Measurements from ENCODE around the gene PPP6R2.

PPP6R2 gene

GRCh38 chr22:50312371-50312770, 30.8 kb upstream of the PPP6R2 start:
- H3K27ac ChIP-seq (ENCODE audit: extremely low read depth, low read depth, low read length) = no peak overlapping the region
- H3K36me3 ChIP-seq (ENCODE audit: control insufficient read depth in 2 of 2, insufficient read depth in 1 of 2, low read length in 2 of 2) = no peaks in the 10 kb centered on the region
- ChIA-PET POLR2A (interaction anchor here (0.6 kb wide), 1 partner anchor 17 kb away, joined by 3 read pairs; no protein-coding TSS in a partner anchor), CTCF (interaction anchor here (0.5 kb wide), 1 partner anchor 40 kb away, joined by 4 read pairs; no protein-coding TSS in a partner anchor)
- no peak for TF ChIP-seq ZNF398 (tag by site-specific recombination; IDR thresholded peaks at IDR 0.05)
- TF ChIP-seq ZNF10 (tag by site-specific recombination; IDR thresholded peaks at IDR 0.05) = no peak
- TF ChIP-seq KLF17 (tag by site-specific recombination; IDR thresholded peaks at IDR 0.05) = no peak
- TF ChIP-seq PRDM10 (tag by site-specific recombination; IDR thresholded peaks at IDR 0.05) = no peak
- no peak for TF ChIP-seq SALL2 (tag by site-specific recombination; IDR thresholded peaks at IDR 0.05; ENCODE audit: borderline replicate concordance)
- no peak for TF ChIP-seq ZBTB20 (tag by site-specific recombination; IDR thresholded peaks at IDR 0.05)
- no peak for TF ChIP-seq ZNF23 (tag by site-specific recombination; IDR thresholded peaks at IDR 0.05; ENCODE audit: borderline replicate concordance)
- no peak for TF ChIP-seq ZNF645 (tag by site-specific recombination; IDR thresholded peaks at IDR 0.05)
- no peak for TF ChIP-seq ZBTB10 (tag by site-specific recombination; IDR thresholded peaks at IDR 0.05)
- no peak for TF ChIP-seq ZBTB1 (tag by site-specific recombination; IDR thresholded peaks at IDR 0.05)
- no peak for TF ChIP-seq HOXA7 (CRISPR knock-in tag; IDR thresholded peaks at IDR 0.05; ENCODE audit: borderline replicate concordance)
- no peak for TF ChIP-seq KLF8 (tag by site-specific recombination; IDR thresholded peaks at IDR 0.05)
- no peak for TF ChIP-seq CTCF (tag by site-specific recombination; IDR thresholded peaks at IDR 0.05)
- TF ChIP-seq ZNF654 (tag by site-specific recombination; IDR thresholded peaks at IDR 0.05; ENCODE audit: low read depth) = no peak
- no peak for TF ChIP-seq ZNF596 (tag by site-specific recombination; IDR thresholded peaks at IDR 0.05)
- TF ChIP-seq ZNF433 (tag by site-specific recombination; IDR thresholded peaks at IDR 0.05; ENCODE audit: low read depth) = no peak
- no peak for TF ChIP-seq GLIS2 (tag by site-specific recombination; IDR thresholded peaks at IDR 0.05)
- H3K4me1 ChIP-seq (ENCODE audit: control insufficient read depth, insufficient read depth, low read length) = no peaks in the 10 kb centered on the region
- no peaks in the 10 kb centered on the region for H3K9me3 ChIP-seq (ENCODE audit: control insufficient read depth, insufficient read depth, low read depth, low read length)
- no peak overlapping the region for H3K4me3 ChIP-seq (ENCODE audit: low read depth, low read length)
